IPS-15b (cell line): ENCODE results near the gene GCH1.
"Not testable (repeated sequence)": the region's sequence is repeated elsewhere in the genome, so short reads cannot be mapped to it uniquely, and the experiment has no call there.

Experiments used
- H3K27me3 ChIP-seq: one replicate; pipeline ENCODE4 v1.6.1; 2013; ENCODE audit warnings: low read length; ENCODE audit not compliant: control insufficient read depth, insufficient read depth
- H3K36me3 ChIP-seq: one replicate; pipeline ENCODE4 v1.6.1; 2013; ENCODE audit warnings: low read length; ENCODE audit not compliant: control insufficient read depth, insufficient read depth
- H3K4me1 ChIP-seq: one replicate; pipeline ENCODE4 v1.6.1; 2013; ENCODE audit warnings: mild to moderate bottlenecking, low read length; ENCODE audit not compliant: control insufficient read depth, insufficient read depth
- H3K4me3 ChIP-seq: one replicate; pipeline ENCODE4 v1.5.1; 2013; ENCODE audit warnings: low read depth, low read length
- H3K9ac ChIP-seq: one replicate; pipeline ENCODE4 v1.6.1; 2013; ENCODE audit warnings: low read depth, mild to moderate bottlenecking, low read length
- H3K9me3 ChIP-seq: one replicate; pipeline ENCODE4 v1.6.1; 2013; ENCODE audit warnings: mild to moderate bottlenecking, low read length; ENCODE audit not compliant: control insufficient read depth, insufficient read depth

The GCH1 gene

GRCh38 chr14:54929556-54929955, 26.9 kb upstream of the GCH1 start:
- H3K27me3 ChIP-seq: no peaks in the 10 kb centered on the region
- no peak overlapping the region for H3K4me3 ChIP-seq
- no peak overlapping the region for H3K9ac ChIP-seq

GRCh38 chr14:54928216-54928615, 25.6 kb upstream of the GCH1 start:
- Histone ChIP-seq H3K4me3 (no peak overlapping the region), H3K36me3 (no peaks in the 10 kb centered on the region), H3K4me1 (no peaks in the 10 kb centered on the region), H3K9me3 (no peaks in the 10 kb centered on the region), H3K27me3 (no peaks in the 10 kb centered on the region), H3K9ac (no peak overlapping the region)

More at GRCh38 chr14:54929556-54929955, 26.9 kb upstream of the GCH1 start:
- no peaks in the 10 kb centered on the region for H3K4me1 ChIP-seq
- H3K9me3 ChIP-seq: no peaks in the 10 kb centered on the region
- H3K36me3 ChIP-seq: no peaks in the 10 kb centered on the region

- no peak overlapping the region for H3K4me3 ChIP-seq
- H3K4me1 ChIP-seq: no peaks in the 10 kb centered on the region
- no peaks in the 10 kb centered on the region for H3K9me3 ChIP-seq
- H3K9ac ChIP-seq: no peak overlapping the region
- no peaks in the 10 kb centered on the region for H3K36me3 ChIP-seq
- no peaks in the 10 kb centered on the region for H3K27me3 ChIP-seq
Measured at GRCh38 chr14:54927551-54927950, 24.9 kb upstream of the GCH1 start.

GRCh38 chr14:54926570-54926969, 23.9 kb upstream of the GCH1 start:
- not testable (repeated sequence) for H3K9me3 ChIP-seq, H3K27me3 ChIP-seq, H3K4me1 ChIP-seq, H3K4me3 ChIP-seq, H3K9ac ChIP-seq, H3K36me3 ChIP-seq

GRCh38 chr14:54922598-54922997, 20.0 kb upstream of the GCH1 start:
- Histone ChIP-seq H3K9me3 (no peaks in the 10 kb centered on the region), H3K27me3 (no peaks in the 10 kb centered on the region), H3K4me3 (no peak overlapping the region), H3K9ac (no peak overlapping the region), H3K36me3 (no peaks in the 10 kb centered on the region), H3K4me1 (no peaks in the 10 kb centered on the region)

GRCh38 chr14:54920052-54920451, 17.4 kb upstream of the GCH1 start:
- Histone ChIP-seq H3K9ac (no peak overlapping the region), H3K36me3 (no peaks in the 10 kb centered on the region), H3K27me3 (no peaks in the 10 kb centered on the region), H3K4me3 (no peak overlapping the region), H3K4me1 (no peaks in the 10 kb centered on the region), H3K9me3 (no peaks in the 10 kb centered on the region)

- Histone ChIP-seq H3K36me3 (no peaks in the 10 kb centered on the region), H3K9ac (no peak overlapping the region), H3K9me3 (no peaks in the 10 kb centered on the region), H3K4me1 (no peaks in the 10 kb centered on the region), H3K4me3 (no peak overlapping the region), H3K27me3 (no peaks in the 10 kb centered on the region)
Measured at GRCh38 chr14:54919330-54919729, 16.7 kb upstream of the GCH1 start.

GRCh38 chr14:54918427-54918826, 15.8 kb upstream of the GCH1 start:
- Histone ChIP-seq H3K9me3 (no peaks in the 10 kb centered on the region), H3K4me1 (no peaks in the 10 kb centered on the region), H3K4me3 (no peak overlapping the region), H3K9ac (no peak overlapping the region), H3K27me3 (no peaks in the 10 kb centered on the region), H3K36me3 (no peaks in the 10 kb centered on the region)

GRCh38 chr14:54916101-54916500, 13.5 kb upstream of the GCH1 start:
- Histone ChIP-seq H3K36me3 (no peaks in the 10 kb centered on the region), H3K4me3 (no peak overlapping the region), H3K27me3 (no peaks in the 10 kb centered on the region), H3K9ac (no peak overlapping the region), H3K4me1 (no peaks in the 10 kb centered on the region), H3K9me3 (no peaks in the 10 kb centered on the region)

- H3K9me3 ChIP-seq: no peaks in the 10 kb centered on the region
- H3K27me3 ChIP-seq: peaks cover 3% of the 10 kb centered on the region
Measured at GRCh38 chr14:54909817-54910558, 7.4 kb upstream of the GCH1 start.

GRCh38 chr14:54908973-54909372, 6.3 kb upstream of the GCH1 start:
- H3K9me3 ChIP-seq, H3K9ac ChIP-seq, H3K4me1 ChIP-seq, H3K4me3 ChIP-seq, H3K36me3 ChIP-seq, H3K27me3 ChIP-seq: not testable (repeated sequence)

More at GRCh38 chr14:54909817-54910558, 7.4 kb upstream of the GCH1 start:
- no peak overlapping the region for H3K9ac ChIP-seq
- H3K36me3 ChIP-seq: no peaks in the 10 kb centered on the region
- peaks cover 2% of the 10 kb centered on the region for H3K4me1 ChIP-seq
- H3K4me3 ChIP-seq: no peak overlapping the region

GRCh38 chr14:54908190-54908589, 5.6 kb upstream of the GCH1 start:
- Histone ChIP-seq H3K9me3 (no peaks in the 10 kb centered on the region), H3K4me1 (peaks cover 2% of the 10 kb centered on the region), H3K27me3 (peaks cover 3% of the 10 kb centered on the region), H3K9ac (no peak overlapping the region), H3K36me3 (no peaks in the 10 kb centered on the region), H3K4me3 (no peak overlapping the region)
